ENCODE results near the gene GRID1.

The GRID1 gene

DNA sequence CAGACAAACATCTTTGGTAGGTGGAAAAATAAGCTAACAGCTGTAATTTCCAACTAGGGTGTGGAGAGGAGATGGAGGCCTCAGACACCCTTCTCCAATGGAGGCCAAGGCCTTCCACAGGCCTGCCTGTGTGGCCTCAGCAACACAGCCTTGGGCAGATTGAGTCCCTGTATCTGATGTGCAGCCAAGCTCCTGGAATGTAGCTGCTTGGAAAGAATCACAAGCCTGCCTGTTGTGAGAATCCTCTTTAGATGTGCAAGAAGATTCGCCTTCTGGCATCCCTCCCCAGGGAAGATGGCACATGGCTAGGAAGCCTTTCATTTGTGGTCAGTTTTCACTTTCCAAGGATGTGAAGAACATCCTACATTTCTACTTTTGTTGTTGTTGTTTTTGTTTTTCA lies 684.0 kb downstream of the GRID1 start:
- H3K4me3 ChIP-seq (ENCODE audit: low read depth, low read length), result no peak overlapping the region
- DNase-seq (ENCODE audit: low read depth), result no peak
- TF ChIP-seq, protein P1, sequence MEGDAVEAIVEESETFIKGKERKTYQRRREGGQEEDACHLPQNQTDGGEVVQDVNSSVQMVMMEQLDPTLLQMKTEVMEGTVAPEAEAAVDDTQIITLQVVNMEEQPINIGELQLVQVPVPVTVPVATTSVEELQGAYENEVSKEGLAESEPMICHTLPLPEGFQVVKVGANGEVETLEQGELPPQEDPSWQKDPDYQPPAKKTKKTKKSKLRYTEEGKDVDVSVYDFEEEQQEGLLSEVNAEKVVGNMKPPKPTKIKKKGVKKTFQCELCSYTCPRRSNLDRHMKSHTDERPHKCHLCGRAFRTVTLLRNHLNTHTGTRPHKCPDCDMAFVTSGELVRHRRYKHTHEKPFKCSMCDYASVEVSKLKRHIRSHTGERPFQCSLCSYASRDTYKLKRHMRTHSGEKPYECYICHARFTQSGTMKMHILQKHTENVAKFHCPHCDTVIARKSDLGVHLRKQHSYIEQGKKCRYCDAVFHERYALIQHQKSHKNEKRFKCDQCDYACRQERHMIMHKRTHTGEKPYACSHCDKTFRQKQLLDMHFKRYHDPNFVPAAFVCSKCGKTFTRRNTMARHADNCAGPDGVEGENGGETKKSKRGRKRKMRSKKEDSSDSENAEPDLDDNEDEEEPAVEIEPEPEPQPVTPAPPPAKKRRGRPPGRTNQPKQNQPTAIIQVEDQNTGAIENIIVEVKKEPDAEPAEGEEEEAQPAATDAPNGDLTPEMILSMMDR (IDR thresholded peaks at IDR 0.05; ENCODE audit: control insufficient read depth, extremely low read depth, insufficient read depth), result no peak

DNA sequence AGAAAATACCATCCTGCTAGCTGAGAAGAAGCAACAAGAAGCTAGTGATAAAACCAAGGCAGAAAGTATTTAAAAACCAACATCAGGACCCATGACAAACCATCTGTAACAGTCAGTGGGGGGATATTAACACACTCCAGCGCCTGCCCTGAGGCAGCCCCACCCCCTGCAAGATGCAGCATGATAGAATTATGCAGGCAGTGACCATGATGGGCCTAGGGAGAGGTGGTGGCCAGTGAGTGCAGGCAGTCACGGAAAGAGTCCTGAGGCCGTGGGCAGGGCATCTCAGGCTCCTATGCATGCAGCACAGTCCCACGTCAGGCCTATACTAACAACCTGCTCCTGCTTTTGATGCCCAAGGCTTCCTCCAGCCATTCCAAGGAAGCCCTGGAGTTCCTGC lies 686.9 kb downstream of the GRID1 start:
- TF ChIP-seq, protein P1 (IDR thresholded peaks at IDR 0.05; ENCODE audit: control insufficient read depth, extremely low read depth, insufficient read depth), result no peak
- H3K4me3 ChIP-seq (ENCODE audit: low read depth, low read length), result no peak overlapping the region
- DNase-seq (ENCODE audit: low read depth), result no peak

DNA sequence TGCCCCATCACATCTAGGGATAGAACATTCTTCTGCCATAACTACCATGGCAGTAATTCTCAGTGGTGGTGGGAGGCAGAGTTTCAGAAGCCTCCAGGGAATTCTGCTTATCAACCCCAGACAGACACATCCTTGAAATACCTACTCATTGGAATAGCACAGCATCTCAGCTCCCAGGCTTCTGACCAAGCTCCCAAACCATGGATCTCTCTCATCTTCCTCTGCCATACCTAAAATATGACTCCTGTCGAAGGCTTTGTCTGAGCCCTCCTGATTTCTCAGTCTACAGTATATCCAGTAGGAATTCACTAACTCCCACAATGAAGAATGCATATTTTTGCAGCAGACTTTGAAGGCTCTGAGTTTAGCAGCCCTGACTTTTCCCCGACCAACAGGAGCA lies 687.5 kb downstream of the GRID1 start:
- no peak for DNase-seq (ENCODE audit: low read depth)
- H3K4me3 ChIP-seq (ENCODE audit: low read depth, low read length), result no peak overlapping the region
- TF ChIP-seq, protein P1 (IDR thresholded peaks at IDR 0.05; ENCODE audit: control insufficient read depth, extremely low read depth, insufficient read depth), result no peak

DNA sequence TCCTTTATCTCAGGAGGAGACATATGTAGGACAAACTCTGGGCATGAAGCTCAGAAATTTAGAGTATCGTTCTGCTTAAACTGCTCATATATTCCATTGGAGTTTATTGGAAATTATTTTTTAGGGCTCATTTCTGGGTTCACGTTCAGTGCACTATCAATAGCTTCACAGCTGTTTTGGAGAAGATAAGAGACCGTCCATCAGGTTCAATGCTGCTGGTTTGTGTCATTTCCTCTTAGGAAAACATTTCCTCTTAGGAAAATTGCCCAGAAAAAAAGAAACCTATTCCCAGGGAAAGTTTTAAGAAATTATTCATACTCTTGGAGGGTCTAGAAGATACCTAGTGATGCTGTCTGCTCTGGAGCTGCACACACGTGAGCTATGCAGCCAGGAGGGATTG lies 691.7 kb downstream of the GRID1 start:
- DNase-seq (ENCODE audit: low read depth), result no peak
- no peak overlapping the region for H3K4me3 ChIP-seq (ENCODE audit: low read depth, low read length)
- TF ChIP-seq, protein P1 (IDR thresholded peaks at IDR 0.05; ENCODE audit: control insufficient read depth, extremely low read depth, insufficient read depth), result no peak

DNA sequence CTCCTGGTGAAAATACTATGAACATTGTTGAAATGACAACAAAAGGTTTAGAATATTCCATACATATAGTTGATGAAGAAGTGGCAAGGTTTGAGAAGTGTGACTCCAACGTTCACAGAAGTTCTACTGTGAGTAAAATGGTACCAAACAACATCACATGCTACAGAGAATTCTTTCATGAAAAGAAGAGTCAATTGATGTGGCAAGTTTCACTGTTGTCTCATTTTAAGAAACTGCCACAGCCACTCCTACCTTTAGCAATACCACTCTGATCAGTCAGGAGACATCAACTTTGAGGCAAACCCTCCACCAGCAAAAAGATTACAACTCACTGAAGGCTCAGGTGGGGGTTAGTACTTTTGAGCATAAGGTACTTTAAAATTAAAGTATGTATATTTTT lies 693.3 kb downstream of the GRID1 start:
- no peak overlapping the region for H3K4me3 ChIP-seq (ENCODE audit: low read depth, low read length)
- DNase-seq (ENCODE audit: low read depth), result no peak
- TF ChIP-seq, protein P1 (IDR thresholded peaks at IDR 0.05; ENCODE audit: control insufficient read depth, extremely low read depth, insufficient read depth), result no peak

DNA sequence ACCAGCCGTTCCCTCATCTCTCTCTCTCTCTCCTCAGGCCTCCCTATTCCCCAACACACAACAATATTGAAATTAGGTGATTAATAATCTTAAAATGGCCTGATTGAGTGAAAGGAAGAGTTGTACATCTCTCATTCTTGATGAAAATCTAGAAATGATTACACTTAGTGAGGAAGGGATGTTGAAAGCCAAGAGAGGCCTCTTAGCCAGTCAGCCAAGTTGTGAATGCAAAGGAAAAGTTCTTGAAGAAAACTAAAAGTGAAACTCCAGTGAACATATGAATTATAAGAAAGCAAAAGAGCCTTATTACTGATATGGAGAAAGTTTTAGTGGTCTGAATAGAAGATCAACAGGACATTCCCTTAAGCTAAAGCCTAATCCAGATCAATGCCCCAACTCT lies 695.1 kb downstream of the GRID1 start:
- no peak overlapping the region for H3K4me3 ChIP-seq (ENCODE audit: low read depth, low read length)
- DNase-seq (ENCODE audit: low read depth), result no peak
- TF ChIP-seq, protein P1 (IDR thresholded peaks at IDR 0.05; ENCODE audit: control insufficient read depth, extremely low read depth, insufficient read depth), result no peak

DNA sequence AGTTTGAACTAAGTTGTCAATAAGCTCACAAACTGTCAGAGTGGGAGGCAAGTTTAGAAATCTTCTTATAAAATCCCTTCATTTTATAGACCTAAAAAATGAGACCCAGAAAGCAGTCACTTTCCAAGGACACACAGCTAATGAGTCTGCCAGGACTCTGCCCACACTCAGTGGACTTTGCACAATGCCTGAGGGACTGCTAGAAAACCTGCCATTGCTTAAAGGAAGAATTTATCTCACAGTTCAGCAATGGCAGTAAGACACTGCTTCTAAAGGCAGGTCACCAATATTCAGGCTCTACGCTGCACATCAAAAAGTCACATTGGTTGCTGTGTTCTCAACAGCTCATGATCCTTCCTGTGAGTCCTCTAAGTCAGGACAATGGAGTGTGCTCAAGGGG lies 698.1 kb downstream of the GRID1 start:
- DNase-seq (ENCODE audit: low read depth), result no peak
- no peak overlapping the region for H3K4me3 ChIP-seq (ENCODE audit: low read depth, low read length)
- TF ChIP-seq, protein P1 (IDR thresholded peaks at IDR 0.05; ENCODE audit: control insufficient read depth, extremely low read depth, insufficient read depth), result no peak
